Activated CD8-positive, alpha-beta memory T cell treated with anti-CD3 and anti-CD28 coated beads for 4 hours (primary cell): Measurements from ENCODE around the gene COA7.

Experiments used
- DNase-seq, 2 donors: peaks; one replicate each; pipeline ENCODE4 v3.0.0-alpha.2; 2020; ENCODE audit warnings: low read depth in 2 of 2

Gene COA7

DNA sequence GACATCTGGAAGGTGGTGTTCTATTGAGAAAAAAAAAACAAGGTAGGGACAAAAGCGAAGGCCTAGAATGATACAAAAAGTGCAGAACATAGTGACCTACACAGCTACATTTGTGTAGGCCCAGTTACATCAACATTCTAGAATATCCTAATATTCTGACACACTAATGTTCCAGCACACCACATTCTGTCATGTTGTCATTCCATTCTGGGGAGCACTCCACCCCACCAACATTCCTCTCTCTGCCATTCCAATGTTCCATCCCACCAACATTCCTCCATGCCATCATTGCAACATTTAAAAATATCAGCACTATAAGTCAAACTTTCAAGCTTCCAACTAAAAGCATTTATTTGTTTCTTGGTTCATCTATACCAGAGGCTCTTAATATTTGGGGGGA, 28.5 kb downstream of the COA7 start:
- DNase-seq, result no peak

DNA sequence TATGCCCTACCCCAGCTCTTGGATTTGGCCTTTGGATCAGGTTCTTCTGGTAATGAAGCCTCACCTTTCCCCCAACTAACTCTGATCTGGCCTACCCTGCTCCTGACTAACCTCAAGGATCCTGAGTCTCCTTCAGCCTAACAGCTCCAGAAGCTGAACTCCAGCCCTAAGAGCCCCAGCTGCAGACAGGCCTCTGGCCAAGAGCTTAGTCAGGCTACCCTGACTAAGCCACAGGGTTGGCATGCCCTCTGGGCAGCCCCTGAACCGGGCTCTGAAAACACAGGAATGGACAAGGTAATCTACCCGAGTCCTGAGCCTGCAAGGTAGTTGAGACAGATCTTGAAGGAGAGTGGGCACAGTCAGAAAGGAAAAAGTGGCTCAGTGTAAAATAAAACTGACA, 29.4 kb downstream of the COA7 start:
- DNase-seq, result no peak

GRCh38 chr1:52667984-52668383, 30.2 kb downstream of the COA7 start:
- DNase-seq, result no peak

DNA sequence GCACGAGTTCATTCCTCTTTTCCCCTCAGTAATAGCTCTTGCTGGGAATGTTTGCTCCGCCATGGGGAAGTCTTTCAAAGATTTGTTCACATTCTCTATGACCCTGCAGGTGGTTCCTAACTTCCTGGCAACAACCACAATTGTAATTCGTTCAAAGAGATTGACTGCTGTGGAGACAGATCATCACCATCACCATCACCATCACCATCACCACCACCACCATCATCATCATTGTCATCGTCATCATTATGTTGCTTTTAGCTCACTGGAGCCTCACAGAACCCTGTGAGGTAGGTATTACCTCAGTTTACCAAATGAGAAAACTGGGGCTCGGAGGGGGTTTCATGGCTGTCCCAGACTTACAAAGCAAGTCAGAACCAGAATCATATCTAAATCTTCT, 30.9 kb downstream of the COA7 start:
- no peak for DNase-seq

DNA sequence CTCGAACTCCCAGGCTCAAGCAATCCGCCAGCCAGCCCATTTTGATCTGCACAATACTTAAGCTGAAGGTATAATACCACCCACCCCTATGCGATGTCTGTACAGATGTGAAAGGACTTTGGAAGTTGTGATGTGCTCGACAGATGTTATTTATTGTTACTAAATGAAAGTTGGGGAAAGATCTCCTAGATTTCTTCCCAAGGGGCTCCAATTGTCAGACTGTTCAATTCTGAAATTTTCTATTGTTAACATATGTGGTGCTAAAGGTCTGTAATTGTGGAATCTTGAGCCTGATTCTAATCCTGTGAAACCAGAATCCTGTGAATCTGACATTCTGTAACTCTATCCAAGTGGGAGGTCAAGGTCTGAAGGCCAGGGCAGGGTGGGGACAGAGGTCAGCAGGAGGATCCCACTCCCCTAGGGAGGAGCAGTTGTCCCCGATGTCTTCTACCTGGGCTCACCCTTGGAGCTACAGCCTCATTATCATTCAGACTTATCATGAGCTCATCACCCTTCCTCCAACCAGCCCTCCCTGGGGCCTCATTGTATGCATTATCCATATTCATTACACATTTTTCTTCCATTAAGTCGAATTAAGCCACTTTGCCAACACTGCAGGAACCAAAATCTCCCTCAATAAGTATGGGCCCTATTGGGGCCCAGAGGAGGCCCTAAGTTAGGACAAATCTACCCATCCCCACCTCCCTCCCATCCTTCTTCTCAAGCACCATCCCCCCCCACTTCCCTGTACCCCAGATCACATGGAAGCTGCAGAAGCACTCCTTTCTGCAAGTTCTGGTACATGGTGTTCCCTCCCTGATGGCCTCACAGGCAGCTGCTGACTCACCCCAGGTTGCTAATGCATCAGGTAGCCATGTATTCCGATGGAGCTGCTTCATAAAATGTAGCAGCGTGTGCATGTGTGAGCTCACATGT, 32.9 kb downstream of the COA7 start:
- DNase-seq, result no peak

- DNase-seq, result no peak
Measured at GRCh38 chr1:52663716-52664115, 34.4 kb downstream of the COA7 start.

GRCh38 chr1:52662645-52663313, 35.4 kb downstream of the COA7 start:
- no peak for DNase-seq

DNA sequence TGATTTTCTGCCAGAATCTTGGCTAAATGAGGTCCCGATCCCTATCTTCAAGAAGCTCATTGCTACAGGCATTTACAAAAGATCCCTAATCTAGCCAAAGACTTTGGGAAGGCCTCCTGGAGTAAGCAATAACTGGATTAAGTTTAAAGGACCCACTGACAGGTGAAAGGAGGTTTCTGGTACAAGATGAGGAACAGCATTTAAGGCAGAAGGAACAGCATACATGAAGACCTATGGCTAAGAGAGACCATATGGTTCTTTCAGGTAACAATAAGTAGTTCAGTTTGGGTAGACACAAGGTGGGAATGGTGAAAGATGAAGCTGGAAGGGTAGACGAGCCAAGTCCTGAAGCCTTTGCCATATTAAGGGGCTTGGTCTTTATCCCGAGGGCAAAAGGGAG, 37.3 kb downstream of the COA7 start:
- DNase-seq, result no peak

- DNase-seq, result no peak
Measured at GRCh38 chr1:52659851-52660596, 38.1 kb downstream of the COA7 start.

- no peak for DNase-seq
Measured at GRCh38 chr1:52659356-52659755, 38.8 kb downstream of the COA7 start.

DNA sequence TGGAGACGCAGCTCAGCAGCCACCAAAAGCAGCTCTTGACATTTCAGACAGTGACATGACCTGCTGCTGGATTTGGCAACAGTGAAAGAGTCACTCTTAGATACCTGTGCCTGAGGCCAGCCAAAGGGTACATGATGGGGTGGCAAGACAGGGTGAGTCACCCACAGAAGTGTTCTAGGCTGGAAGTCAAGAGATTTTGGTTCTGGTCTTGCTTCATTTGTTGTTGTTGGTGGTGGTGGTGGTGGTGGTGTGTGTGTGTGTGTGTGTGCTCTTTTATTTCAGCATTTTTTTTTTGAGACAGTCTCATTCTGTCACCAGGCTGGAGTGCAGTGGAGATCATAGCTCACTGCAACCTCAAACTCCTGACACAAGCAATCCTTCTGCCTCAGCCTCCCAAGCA, 39.4 kb downstream of the COA7 start:
- no peak for DNase-seq

- DNase-seq, result no peak
Measured at GRCh38 chr1:52657702-52658101, 40.4 kb downstream of the COA7 start.

DNA sequence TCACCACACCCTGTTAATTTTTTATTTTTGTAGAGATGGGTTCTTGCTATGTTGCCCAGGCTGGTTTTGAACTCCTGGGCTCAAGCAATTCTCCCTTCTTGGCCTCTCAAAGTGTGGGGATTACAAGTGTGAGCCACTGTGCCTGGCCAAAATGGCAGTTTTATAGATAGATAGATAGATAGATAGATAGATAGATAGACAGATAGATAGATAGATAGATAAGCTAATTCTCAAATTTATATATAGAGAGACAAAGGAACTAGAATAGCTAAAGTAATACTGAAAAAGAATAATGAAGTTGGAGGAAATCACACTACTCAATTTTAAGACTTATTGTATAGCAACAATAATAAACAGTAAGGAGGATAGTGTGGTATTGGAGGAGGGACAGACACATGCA, 44.1 kb downstream of the COA7 start:
- DNase-seq, result no peak

DNA sequence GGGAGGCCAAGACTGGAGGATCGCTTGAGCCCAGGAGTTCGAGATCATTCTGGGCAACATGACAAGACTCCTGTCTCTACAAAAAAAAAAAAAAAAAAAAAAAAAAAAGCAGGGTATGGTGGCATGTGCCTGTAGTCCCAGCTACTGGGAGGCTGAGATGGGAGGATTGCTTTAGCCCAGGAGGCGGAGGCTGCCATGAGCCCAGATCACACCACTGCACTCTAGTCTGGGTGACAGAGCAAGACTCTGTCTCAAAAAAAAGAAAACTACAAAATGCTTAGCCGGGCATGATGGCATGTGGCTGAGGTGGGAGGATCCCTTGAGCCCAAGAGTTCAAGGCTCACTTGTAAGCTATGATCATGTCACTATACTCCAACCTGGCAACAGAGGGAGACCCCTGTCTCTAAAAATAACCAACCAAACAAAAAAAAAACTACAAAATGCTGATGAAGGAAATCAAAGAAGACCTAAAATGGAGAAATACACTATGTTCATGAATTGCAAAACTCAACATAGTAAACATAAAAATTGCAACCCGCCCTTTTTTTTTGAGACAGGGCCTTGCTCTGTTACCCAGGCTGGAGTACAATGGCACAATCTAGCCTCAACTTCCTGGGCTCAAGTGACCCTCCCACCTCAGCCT, 44.8 kb downstream of the COA7 start:
- DNase-seq, result no peak

- no peak for DNase-seq
Measured at GRCh38 chr1:52651904-52652303, 46.2 kb downstream of the COA7 start.

DNA sequence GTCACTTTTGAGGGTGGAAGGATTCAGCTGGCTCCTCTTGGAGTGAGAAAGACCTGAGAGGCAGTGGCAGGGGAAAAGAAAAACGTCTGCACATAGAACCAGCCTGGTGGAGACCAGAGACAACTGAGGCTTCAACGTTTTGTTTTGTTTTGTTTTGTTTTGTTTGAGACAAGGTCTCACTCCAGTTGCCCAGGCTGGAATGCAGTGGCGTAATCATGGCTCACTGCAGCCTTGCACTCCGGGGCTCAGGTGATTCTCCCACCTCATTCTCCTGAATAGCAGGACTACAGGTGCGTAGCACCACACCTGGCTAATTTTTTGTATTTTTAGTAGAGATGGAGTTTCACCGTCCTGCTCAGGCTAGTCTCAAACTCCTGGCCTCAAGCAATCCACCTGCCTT, 52.9 kb downstream of the COA7 start:
- DNase-seq, result no peak

DNA sequence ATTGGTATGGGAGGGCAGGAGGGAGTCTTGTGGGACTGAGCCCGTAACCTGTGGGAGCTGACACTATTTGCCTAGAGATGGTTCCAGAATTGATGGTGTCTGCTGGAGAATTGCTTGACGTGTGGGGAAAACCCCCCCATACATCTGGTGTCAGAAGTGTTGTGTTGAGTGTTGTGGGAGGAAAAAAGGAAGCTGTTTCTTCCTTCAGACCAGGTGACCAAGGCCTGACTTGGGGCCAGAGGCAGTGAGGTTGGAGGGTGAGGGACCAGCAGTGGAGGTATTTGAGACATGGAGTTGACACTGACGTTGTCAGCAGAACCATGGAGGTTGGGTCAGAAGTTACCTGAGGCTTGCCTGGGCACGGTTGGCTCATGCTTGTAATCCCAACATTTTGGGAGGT, 56.8 kb downstream of the COA7 start:
- no peak for DNase-seq

- DNase-seq, result no peak
Measured at GRCh38 chr1:52640697-52641096, 57.5 kb downstream of the COA7 start.

DNA sequence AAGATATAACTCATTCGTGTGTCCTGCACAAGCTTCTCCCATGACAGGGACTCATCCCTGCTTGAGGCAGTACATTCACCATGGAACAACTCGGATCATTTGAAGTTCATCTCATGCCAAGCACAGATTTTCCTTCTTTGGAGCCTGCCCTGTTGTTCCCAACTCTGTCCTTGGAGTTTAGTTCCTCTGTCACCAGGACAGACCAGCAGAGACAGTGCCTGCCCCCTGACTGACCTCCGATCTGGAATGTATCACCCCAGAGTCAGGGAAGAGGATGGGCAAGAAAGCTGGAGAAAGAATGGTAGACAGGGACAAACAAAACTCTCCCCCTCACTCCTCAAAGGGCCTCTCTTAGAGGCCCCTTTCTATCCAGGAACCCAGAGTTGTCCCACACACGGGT, 60.2 kb downstream of the COA7 start:
- DNase-seq, result no peak

- DNase-seq, result peak; percentile 50 to 58
Measured at GRCh38 chr1:52636721-52637695, 61.1 kb downstream of the COA7 start.
